Measurements from ENCODE around the gene TJAP1. TPM values are rescaled to one million over a fixed set of nuclear protein-coding genes. Genes with fewer than 3 reads are reported as not detected.

The TJAP1 gene
- total and polyA plus RNA-seq, 2 of the 8 experiments (the other 6 are each of a cell fraction or from before 2014, with no cell fraction given): 30.7 to 40.4 TPM

DNA sequence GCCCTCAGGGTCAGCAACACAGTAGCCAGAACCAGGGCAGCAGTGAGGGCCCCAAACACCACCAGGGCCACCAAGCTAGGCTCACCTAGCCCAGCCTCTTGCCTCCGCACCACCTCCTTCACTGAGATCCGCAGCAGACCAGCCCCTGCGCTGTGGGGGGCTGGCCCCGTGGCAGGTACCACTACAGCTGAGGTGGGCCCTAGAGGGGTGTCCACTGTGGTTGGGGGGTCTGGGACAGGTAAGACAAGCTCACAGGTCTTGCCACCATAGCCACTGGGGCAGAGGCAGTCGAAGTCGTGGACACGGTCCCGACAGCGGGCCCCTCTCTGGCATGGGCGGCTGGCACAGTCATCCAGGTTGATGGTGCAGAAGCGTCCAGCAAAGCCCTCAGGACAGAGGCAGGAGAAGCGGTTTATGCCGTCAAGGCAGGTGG is 26.7 kb upstream of the TJAP1 start:
- Histone ChIP-seq H3K79me2 (ENCODE audit: control insufficient read depth in 1 of 2, insufficient read depth in 2 of 2, low read length in 2 of 2) (no peaks in the 10 kb centered on the region), H3K9me3 (ENCODE audit: insufficient read depth in 2 of 2, low read depth in 1 of 2, low read length in 1 of 2) (no peaks in the 10 kb centered on the region), H2AFZ (ENCODE audit: low read length) (no peak overlapping the region), H2BK5ac (ENCODE audit: low read depth, low read length) (no peak overlapping the region), H3K4me1 (replicated peaks in 1 of 4; ENCODE audit: control insufficient read depth in 3 of 4, insufficient read depth in 4 of 4, low read length in 3 of 4) (peaks cover 0 to 3% (median under 1%) of the 10 kb centered on the region in 4 experiments; a peak in 3 of 7 replicates), H3K4ac (replicated peaks; ENCODE audit: insufficient read length, low read depth, low read length) (no peak overlapping the region), H3K23me2 (ENCODE audit: low read depth, low read length) (peaks cover 5% of the 10 kb centered on the region; the same call in 1 of the 2 replicates), H2BK20ac (ENCODE audit: low read length) (no peak overlapping the region), H3K4me2 (ENCODE audit: insufficient read depth in 1 of 2, low read depth in 2 of 2, low read length in 2 of 2) (no peak overlapping the region), H3K14ac (ENCODE audit: insufficient read length) (no peak overlapping the region), H2AK5ac (ENCODE audit: low read depth, low read length) (no peak overlapping the region), H4K8ac (ENCODE audit: extremely low read depth, insufficient read depth, low read length) (no peak overlapping the region), H3K27ac (ENCODE audit: low read depth, low read length) (no peak overlapping the region), H3K79me1 (ENCODE audit: low read depth, low read length) (no peaks in the 10 kb centered on the region), H3K9ac (replicated peaks in 1 of 4; ENCODE audit: extremely low read depth in 1 of 4, low read depth in 3 of 4, low read length in 3 of 4) (no peak overlapping the region), H3K18ac (ENCODE audit: extremely low read depth, low read length) (no peak overlapping the region), H2BK15ac (ENCODE audit: low read length) (no peak overlapping the region), H3K36me3 (ENCODE audit: control insufficient read depth in 2 of 4, insufficient read depth in 4 of 4, low read length in 3 of 4) (peaks cover 0 to 19% (median 2%) of the 10 kb centered on the region in 4 experiments; a peak in 6 of 8 replicates), H2BK120ac (replicated peaks; ENCODE audit: low read depth, low read length) (no peak overlapping the region), H4K91ac (replicated peaks; ENCODE audit: insufficient read length, low read length) (no peak overlapping the region), H3K4me3 (ENCODE audit: extremely low read depth in 1 of 4, insufficient read depth in 2 of 4, low read depth in 3 of 4, low read length in 4 of 4) (no peak overlapping the region), H4K20me1 (replicated peaks in 1 of 2; ENCODE audit: control insufficient read depth in 1 of 2, insufficient read depth in 2 of 2, low read length in 2 of 2) (peaks cover 0 to 4% of the 10 kb centered on the region in 2 experiments), H4K5ac (ENCODE audit: insufficient read length, low read depth, low read length) (no peak overlapping the region), H3K56ac (replicated peaks; ENCODE audit: insufficient read length, low read depth, low read length) (no peak overlapping the region), H3K27me3 (replicated peaks in 1 of 4; ENCODE audit: control insufficient read depth in 3 of 4, extremely low read depth in 1 of 4, insufficient read depth in 3 of 4, low read length in 3 of 4) (peaks cover 3 to 11% (median 6%) of the 10 kb centered on the region in 4 experiments), H3K23ac (ENCODE audit: insufficient read length) (no peak overlapping the region), H2BK12ac (ENCODE audit: low read depth, low read length) (no peak overlapping the region)
- no peak for TF ChIP-seq KDM1A (IDR thresholded peaks at IDR 0.05; ENCODE audit: borderline replicate concordance, low read length)
- 94% methylated on average over 13 of the region's 13 CpGs; no CpG with 5 or more reads in 1 of the 2 experiments for WGBS, 2 experiments (ENCODE audit: extremely low coverage in 1 of 2, insufficient coverage in 1 of 2, insufficient read length in 1 of 2, insufficient replicate concordance in 2 of 2, low coverage in 1 of 2, low lambda C conversion rate in 2 of 2, missing lambda C conversion rate in 1 of 2)
- FAIRE-seq: no peak
- ChIA-PET CTCF (ENCODE audit: partially characterized antibody) (interaction anchor here (21.2 kb wide), 1 partner anchor 44 kb away, joined by 495 read pairs; the partner anchor contains the start of gene LRRC73), POLR2A (ENCODE audit: partially characterized antibody) (interaction anchor here (0.6 to 5.2 kb wide), 3 partner anchors 13 to 66 kb away, joined by 3 to 34 read pairs (median 3); partner anchors contain the start of genes POLR1C and YIPF3)
- DNase-seq (ENCODE audit: low read depth in 1 of 2, low spot score in 2 of 2): no peak

All from H1 (cell line).